K562 (cell line): Measurements from ENCODE around the gene WDCP. TPM values are rescaled to one million over a fixed set of nuclear protein-coding genes. Genes with fewer than 3 reads are reported as not detected.

Source experiments
- ASH1L ChIP-seq: fragments of 450-650 bp; IDR thresholded peaks from 2 replicates; pipeline ENCODE4 v1.6.1; 2018; ENCODE audit warnings: borderline replicate concordance, mild to moderate bottlenecking, low read depth; ENCODE audit not compliant: partially characterized antibody
- BRCA1 ChIP-seq, 2 experiments: fragments of 450-650 bp in 1 of 2; sonication (generic) in 1 of 2; formaldehyde crosslinking in 1 of 2; IDR thresholded peaks; 2 replicates each; pipeline versions ENCODE4 v1.5.0 to v1.6.1; 2017 to 2020; ENCODE audit warnings: mild to moderate bottlenecking in 1 of 2, missing genetic modification reagents in 1 of 2
- CHD2 ChIP-seq: IDR thresholded peaks from 2 replicates; pipeline ENCODE4 v1.6.1; 2011; ENCODE audit warnings: low read depth, low read length
- EGR1 ChIP-seq: fragments of 450-650 bp; conservative IDR thresholded peaks from 2 replicates; pipeline ENCODE4 v1.6.1; 2017; ENCODE audit warnings: mild to moderate bottlenecking
- ETV6 ChIP-seq, 3 experiments: fragments of 150-350 bp in 1 of 3; sonication (generic) in 1 of 3; formaldehyde crosslinking in 1 of 3; IDR thresholded peaks; 2 replicates each; pipeline versions ENCODE4 v1.6.1 to v1.8.0; 2014 to 2022; ENCODE audit warnings: borderline replicate concordance in 2 of 3, low read depth in 2 of 3, antibody characterized with exemption in 1 of 3, low read length in 1 of 3, mild to moderate bottlenecking in 1 of 3, missing genetic modification reagents in 1 of 3
- GABPB1 ChIP-seq: sonication (generic); formaldehyde crosslinking; IDR thresholded peaks from 2 replicates; pipeline ENCODE4 v1.8.0; 2022; ENCODE audit warnings: mild to moderate bottlenecking, missing genetic modification reagents
- KDM1A ChIP-seq, 2 experiments: fragments of 450-650 bp; IDR thresholded peaks; 2 replicates each; pipeline ENCODE4 v1.6.1; 2016; ENCODE audit warnings: mild to moderate bottlenecking in 2 of 2
- KDM4B ChIP-seq, 2 experiments: fragments of 450-650 bp in 1 of 2; sonication (generic) in 1 of 2; IDR thresholded peaks; 2 replicates each; pipeline ENCODE4 v1.6.1; 2016 to 2017; ENCODE audit warnings: borderline replicate concordance in 2 of 2, antibody characterized with exemption in 1 of 2, low read depth in 1 of 2, mild to moderate bottlenecking in 1 of 2
- KDM5B ChIP-seq: fragments of 200-600 bp; sonication (generic); IDR thresholded peaks from 2 replicates; pipeline ENCODE4 v1.6.1; 2012; ENCODE audit warnings: low read depth, mild to moderate bottlenecking, moderate library complexity, low read length, control low read depth, inconsistent platforms; ENCODE audit not compliant: insufficient replicate concordance
- MTA1 ChIP-seq: fragments of 450-650 bp; IDR thresholded peaks from 2 replicates; pipeline ENCODE4 v1.6.1; 2017; ENCODE audit warnings: borderline replicate concordance
- MYBL2 ChIP-seq, 2 experiments: fragments of 450-650 bp in 1 of 2; sonication (generic) in 1 of 2; formaldehyde crosslinking in 1 of 2; IDR thresholded peaks; 2 replicates each; pipeline versions ENCODE4 v1.6.1 to v1.8.1; 2017 to 2022; ENCODE audit warnings: borderline replicate concordance in 1 of 2, inconsistent platforms in 1 of 2, low read depth in 1 of 2, mild to moderate bottlenecking in 1 of 2, missing genetic modification reagents in 1 of 2, moderate library complexity in 1 of 2
- NCOA4 ChIP-seq: fragments of 450-650 bp; IDR thresholded peaks from 2 replicates; pipeline ENCODE4 v1.6.1; 2018; ENCODE audit warnings: mild to moderate bottlenecking; ENCODE audit not compliant: partially characterized antibody
- POLR2A ChIP-seq: fragments of 450-650 bp; conservative IDR thresholded peaks from 2 replicates; pipeline ENCODE4 v1.6.1; 2016
- SREBF1 ChIP-seq: fragments of 150-350 bp; IDR thresholded peaks from 2 replicates; pipeline ENCODE4 v1.6.1; 2014; ENCODE audit warnings: antibody characterized with exemption, low read depth, low read length, borderline replicate concordance
- TBL1XR1 ChIP-seq, 2 experiments: IDR thresholded peaks; 2 replicates each; pipeline ENCODE4 v1.6.1; 2012; ENCODE audit warnings: improper control_type of control experiment in 2 of 2, low read length in 2 of 2, mild to moderate bottlenecking in 1 of 2
- TCF15 ChIP-seq: fragments of 250-450 bp; sonication (Bioruptor Pico); IDR thresholded peaks from 2 replicates; pipeline ENCODE4 v1.8.0; 2022; ENCODE audit warnings: moderate library complexity, mild to moderate bottlenecking, inconsistent platforms
- ZBTB34 ChIP-seq: fragments of 250-450 bp; sonication (Bioruptor Pico); IDR thresholded peaks from 2 replicates; pipeline ENCODE4 v1.8.0; 2021; ENCODE audit warnings: mild to moderate bottlenecking, moderate library complexity
- ZNF253 ChIP-seq: fragments of 250-450 bp; sonication (Bioruptor Pico); conservative IDR thresholded peaks from 2 replicates; pipeline ENCODE4 v1.6.1; 2021; ENCODE audit warnings: mild to moderate bottlenecking
- ZNF263 ChIP-seq: sonication (generic); formaldehyde crosslinking; IDR thresholded peaks from 2 replicates; pipeline ENCODE4 v1.8.0; 2022; ENCODE audit warnings: mild to moderate bottlenecking, missing genetic modification reagents, borderline replicate concordance
- ZNF324 ChIP-seq: fragments of 250-450 bp; sonication (Bioruptor Pico); IDR thresholded peaks from 2 replicates; pipeline ENCODE4 v1.4.0; 2020; ENCODE audit warnings: mild to moderate bottlenecking
- ZNF449 ChIP-seq: fragments of 250-450 bp; sonication (Bioruptor Pico); IDR thresholded peaks from 2 replicates; pipeline ENCODE4 v1.8.0; 2022; ENCODE audit warnings: moderate library complexity, mild to moderate bottlenecking, inconsistent platforms
- ZNF778 ChIP-seq: fragments of 450-650 bp; formaldehyde crosslinking; IDR thresholded peaks from 2 replicates; pipeline ENCODE4 v1.4.0; 2020; ENCODE audit warnings: mild to moderate bottlenecking, moderate library complexity
- ZNF785 ChIP-seq: fragments of 250-450 bp; sonication (Bioruptor Pico); IDR thresholded peaks from 2 replicates; pipeline ENCODE4 v1.4.0; 2020; ENCODE audit warnings: mild to moderate bottlenecking
- polyA plus RNA-seq, 8 experiments: library from polyadenylated mRNA; depleted of rRNA in 4 of 8; stranded (reverse) in 5 of 8; unstranded in 3 of 8; fragments of >200 nt; fragmentation: Nextera tagmentation in 2 of 8; fragmentation: Illumina TruSeq in 1 of 8; extraction: Ambion mirVana in 2 of 8; extraction: Trizol in 1 of 8; gene quantifications; 2 replicates each; pipeline versions ENCODE4 v1.2.1 to v1.2.3, GENCODE V29; 2011 to 2014; ENCODE audit warnings: inconsistent platforms in 1 of 8, missing spikeins in 1 of 8
- total RNA-seq, 7 experiments: library from RNA; depleted of rRNA in 6 of 7; stranded (reverse); fragments of >200 nt in 6 of 7; fragmentation: Illumina TruSeq in 2 of 7; extraction: Trizol in 2 of 7; gene quantifications; 2 replicates each; pipeline versions ENCODE4 v1.2.1 to v1.2.3, GENCODE V29; 2011 to 2021; ENCODE audit warnings: low replicate concordance in 1 of 7

The WDCP gene
- total and polyA plus RNA-seq, 9 of the 15 experiments (the other 6 are each of a cell fraction or from before 2014, with no cell fraction given), result 10.1 to 41.4 (median 21.8) TPM

- TF ChIP-seq ZNF263 (CRISPR knock-in tag) (peak; percentile 52; the same call in 1 of the 2 replicates), ZNF253 (CRISPR knock-in tag) (no peak), ZNF324 (CRISPR knock-in tag) (no peak), TCF15 (CRISPR knock-in tag) (no peak), BRCA1 (IDR thresholded peaks at IDR 0.05) (no peak), BRCA1 (CRISPR knock-in tag; IDR thresholded peaks at IDR 0.05) (no peak), SREBF1 (peak; percentile 86; the same call in 1 of the 2 replicates), MYBL2 (IDR thresholded peaks at IDR 0.05; ENCODE audit: low read depth) (no peak), MYBL2 (CRISPR knock-in tag; IDR thresholded peaks at IDR 0.05; ENCODE audit: borderline replicate concordance) (no peak), NCOA4 (peak; percentile 32), GABPB1 (CRISPR knock-in tag) (peak; percentile 100), ZNF778 (no peak), ETV6 (IDR thresholded peaks at IDR 0.05; ENCODE audit: borderline replicate concordance in 1 of 2, low read depth in 2 of 2, low read length in 1 of 2) (0 out of 4 replicates have a peak, but pooled peaks of 1 of the 2 experiments have one; percentile 53), ETV6 (CRISPR knock-in tag; IDR thresholded peaks at IDR 0.05; ENCODE audit: borderline replicate concordance) (peak; percentile 68; the same call in 1 of the 2 replicates), TBL1XR1 (IDR thresholded peaks at IDR 0.05; ENCODE audit: low read length in 2 of 2) (peak in 1 of 2 experiments; percentile 90; a peak in 2 of 4 replicates), KDM4B (IDR thresholded peaks at IDR 0.05; ENCODE audit: borderline replicate concordance in 2 of 2, low read depth in 1 of 2) (peak in 1 of 2 experiments; percentile 96; a peak in 2 of 4 replicates), ZNF785 (CRISPR knock-in tag) (no peak), MTA1 (peak; percentile 57; the same call in 1 of the 2 replicates), ASH1L (peak; percentile 68), ZBTB34 (CRISPR knock-in tag) (no peak), EGR1 (peak; percentile 65), POLR2A (peak; percentile 94), CHD2 (no peak), ZNF449 (CRISPR knock-in tag) (no peak), KDM5B (peak; percentile 94), KDM1A (IDR thresholded peaks at IDR 0.05) (no peak)
Measured at GRCh38 chr2:24075915-24076848, 29.0 kb upstream of the WDCP start, which contains the start of gene SF3B6 (continued).
